ENCODE measurements around the gene PTPN22. TPM values are rescaled to one million over a fixed set of nuclear protein-coding genes. Genes with fewer than 3 reads are reported as not detected.

Gene PTPN22
- total and polyA plus RNA-seq, 9 of the 15 experiments (the other 6 are each of a cell fraction or from before 2014, with no cell fraction given): 0.45 to 4.6 (median 1.1) TPM

DNA sequence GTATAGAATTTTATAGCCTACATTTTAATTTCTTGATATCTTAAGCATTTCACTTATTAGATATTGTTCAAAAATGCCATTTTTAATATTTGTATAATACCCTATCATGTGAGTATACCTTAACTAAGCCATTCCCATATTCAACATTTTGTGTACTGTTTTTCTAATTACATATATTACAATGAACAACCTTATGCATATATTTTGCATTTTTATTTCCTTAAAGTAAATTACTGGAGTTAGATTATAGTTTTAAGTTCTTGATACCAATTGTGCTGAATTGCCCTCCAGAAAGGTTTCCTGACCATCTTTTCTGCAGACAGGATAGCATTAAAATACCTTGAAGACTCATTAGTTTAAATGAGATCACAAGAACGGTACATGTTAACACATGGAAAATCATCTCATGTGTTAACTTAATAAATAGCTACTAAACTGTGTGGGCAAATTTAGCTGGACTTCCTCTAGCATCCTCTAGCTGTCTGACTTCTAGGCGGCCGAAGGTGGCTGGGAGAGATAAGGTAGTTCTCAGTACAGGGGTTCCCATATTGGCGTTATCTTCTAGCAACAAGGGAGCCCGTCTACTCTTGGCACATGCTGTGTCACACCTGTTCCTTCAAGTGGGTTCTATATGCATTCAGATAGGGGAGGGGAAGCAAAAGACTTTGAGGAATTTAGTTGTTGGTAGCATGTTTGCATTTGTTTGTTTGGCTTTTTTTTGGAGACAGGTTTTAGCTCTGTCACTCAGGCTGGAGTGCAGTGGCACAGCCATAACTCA lies 42.6 kb upstream of the PTPN22 start (continued):
- TF ChIP-seq, protein P1, sequence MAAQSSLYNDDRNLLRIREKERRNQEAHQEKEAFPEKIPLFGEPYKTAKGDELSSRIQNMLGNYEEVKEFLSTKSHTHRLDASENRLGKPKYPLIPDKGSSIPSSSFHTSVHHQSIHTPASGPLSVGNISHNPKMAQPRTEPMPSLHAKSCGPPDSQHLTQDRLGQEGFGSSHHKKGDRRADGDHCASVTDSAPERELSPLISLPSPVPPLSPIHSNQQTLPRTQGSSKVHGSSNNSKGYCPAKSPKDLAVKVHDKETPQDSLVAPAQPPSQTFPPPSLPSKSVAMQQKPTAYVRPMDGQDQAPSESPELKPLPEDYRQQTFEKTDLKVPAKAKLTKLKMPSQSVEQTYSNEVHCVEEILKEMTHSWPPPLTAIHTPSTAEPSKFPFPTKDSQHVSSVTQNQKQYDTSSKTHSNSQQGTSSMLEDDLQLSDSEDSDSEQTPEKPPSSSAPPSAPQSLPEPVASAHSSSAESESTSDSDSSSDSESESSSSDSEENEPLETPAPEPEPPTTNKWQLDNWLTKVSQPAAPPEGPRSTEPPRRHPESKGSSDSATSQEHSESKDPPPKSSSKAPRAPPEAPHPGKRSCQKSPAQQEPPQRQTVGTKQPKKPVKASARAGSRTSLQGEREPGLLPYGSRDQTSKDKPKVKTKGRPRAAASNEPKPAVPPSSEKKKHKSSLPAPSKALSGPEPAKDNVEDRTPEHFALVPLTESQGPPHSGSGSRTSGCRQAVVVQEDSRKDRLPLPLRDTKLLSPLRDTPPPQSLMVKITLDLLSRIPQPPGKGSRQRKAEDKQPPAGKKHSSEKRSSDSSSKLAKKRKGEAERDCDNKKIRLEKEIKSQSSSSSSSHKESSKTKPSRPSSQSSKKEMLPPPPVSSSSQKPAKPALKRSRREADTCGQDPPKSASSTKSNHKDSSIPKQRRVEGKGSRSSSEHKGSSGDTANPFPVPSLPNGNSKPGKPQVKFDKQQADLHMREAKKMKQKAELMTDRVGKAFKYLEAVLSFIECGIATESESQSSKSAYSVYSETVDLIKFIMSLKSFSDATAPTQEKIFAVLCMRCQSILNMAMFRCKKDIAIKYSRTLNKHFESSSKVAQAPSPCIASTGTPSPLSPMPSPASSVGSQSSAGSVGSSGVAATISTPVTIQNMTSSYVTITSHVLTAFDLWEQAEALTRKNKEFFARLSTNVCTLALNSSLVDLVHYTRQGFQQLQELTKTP (IDR thresholded peaks at IDR 0.05; ENCODE audit: low read depth in 1 of 2, partially characterized antibody in 2 of 2): peak; percentile 29 to 87
- TF ChIP-seq U2AF2 (optimal IDR thresholded peaks at IDR 0.05; ENCODE audit: low read depth, low read length) (no peak), NFIC (IDR thresholded peaks at IDR 0.05) (peak; percentile 98), FOXJ2 (tag; IDR thresholded peaks at IDR 0.05) (no peak; the same call in 1 of the 2 replicates), MEF2D (tag; conservative IDR thresholded peaks at IDR 0.05; ENCODE audit: low read depth) (peak; percentile 79), CTCFL (IDR thresholded peaks at IDR 0.05; ENCODE audit: borderline replicate concordance, insufficient read depth, low read depth, low read length, poor library complexity, severe bottlenecking) (no peak), NFE2L1 (tag; IDR thresholded peaks at IDR 0.05; ENCODE audit: borderline replicate concordance, low read depth) (no peak), ZNF282 (CRISPR knock-in tag; IDR thresholded peaks at IDR 0.05) (no peak), GTF3C2 (IDR thresholded peaks at IDR 0.05; ENCODE audit: borderline replicate concordance, extremely low read depth, insufficient read length) (no peak), TAF1 (IDR thresholded peaks at IDR 0.05; ENCODE audit: control insufficient read depth, extremely low read depth, insufficient read depth, low read length, severe bottlenecking) (peak; percentile 60), MAFK (IDR thresholded peaks at IDR 0.05; ENCODE audit: low read length) (peak; percentile 60), ZZZ3 (IDR thresholded peaks at IDR 0.05) (no peak), NRF1 (conservative IDR thresholded peaks at IDR 0.05 in 1 of 2, IDR thresholded peaks at IDR 0.05 in 1 of 2) (no peak), POLR2G (IDR thresholded peaks at IDR 0.05; ENCODE audit: low read depth, low read length) (no peak)
- TF ChIP-seq, protein P2, sequence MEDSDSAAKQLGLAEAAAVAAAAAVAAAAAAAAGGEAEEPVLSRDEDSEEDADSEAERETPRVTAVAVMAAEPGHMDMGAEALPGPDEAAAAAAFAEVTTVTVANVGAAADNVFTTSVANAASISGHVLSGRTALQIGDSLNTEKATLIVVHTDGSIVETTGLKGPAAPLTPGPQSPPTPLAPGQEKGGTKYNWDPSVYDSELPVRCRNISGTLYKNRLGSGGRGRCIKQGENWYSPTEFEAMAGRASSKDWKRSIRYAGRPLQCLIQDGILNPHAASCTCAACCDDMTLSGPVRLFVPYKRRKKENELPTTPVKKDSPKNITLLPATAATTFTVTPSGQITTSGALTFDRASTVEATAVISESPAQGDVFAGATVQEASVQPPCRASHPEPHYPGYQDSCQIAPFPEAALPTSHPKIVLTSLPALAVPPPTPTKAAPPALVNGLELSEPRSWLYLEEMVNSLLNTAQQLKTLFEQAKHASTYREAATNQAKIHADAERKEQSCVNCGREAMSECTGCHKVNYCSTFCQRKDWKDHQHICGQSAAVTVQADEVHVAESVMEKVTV (CRISPR knock-in tag; IDR thresholded peaks at IDR 0.05): 0 out of 2 replicates have a peak, but pooled peaks have one; percentile 12

Data from K562 (cell line).